HG02870 (cell line): ENCODE data around the gene DUOX2.
"Not testable (repeated sequence)": the region's sequence is repeated elsewhere in the genome, so short reads cannot be mapped to it uniquely, and the experiment has no call there.

Experiments
- ATAC-seq: cut with Tn5 transposase; IDR thresholded peaks from one replicate; pipeline ENCODE4 v1.9.1; 2021; ENCODE audit warnings: mild to moderate bottlenecking, moderate library complexity; ENCODE audit not compliant: unreplicated experiment

The DUOX2 gene

GRCh38 chr15:45120081-45120972 lies 6.4 kb upstream of the DUOX2 start:
- no peak for ATAC-seq

- no peak for ATAC-seq
Observed at GRCh38 chr15:45118996-45119395, 5.0 kb upstream of the DUOX2 start.

DNA sequence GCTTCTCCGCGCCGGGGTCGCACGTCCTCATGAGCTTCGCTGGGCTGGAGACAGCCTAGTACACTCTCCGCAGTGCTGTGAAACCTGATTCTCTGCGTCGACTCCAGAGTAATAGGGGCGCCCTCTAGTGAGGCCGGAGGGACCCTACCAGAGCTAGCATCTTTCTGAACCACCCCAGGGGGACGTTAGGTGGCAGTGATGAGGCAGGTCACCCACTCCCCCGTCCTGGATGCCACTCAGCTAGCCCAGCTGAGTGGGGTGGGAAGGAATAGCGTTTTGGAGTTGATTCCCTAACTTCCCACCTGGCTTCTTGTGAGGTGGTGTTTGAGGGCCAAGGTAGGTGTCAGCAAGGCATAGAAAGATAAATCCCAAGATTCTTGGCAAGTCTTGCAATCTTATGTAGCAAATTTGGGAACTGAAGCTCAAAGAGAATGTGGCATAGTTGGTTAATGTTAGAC lies 4.2 kb upstream of the DUOX2 start:
- ATAC-seq, result peak; percentile 93

- ATAC-seq, result peak; percentile 8
Observed at GRCh38 chr15:45117308-45118130, 3.5 kb upstream of the DUOX2 start.

DNA sequence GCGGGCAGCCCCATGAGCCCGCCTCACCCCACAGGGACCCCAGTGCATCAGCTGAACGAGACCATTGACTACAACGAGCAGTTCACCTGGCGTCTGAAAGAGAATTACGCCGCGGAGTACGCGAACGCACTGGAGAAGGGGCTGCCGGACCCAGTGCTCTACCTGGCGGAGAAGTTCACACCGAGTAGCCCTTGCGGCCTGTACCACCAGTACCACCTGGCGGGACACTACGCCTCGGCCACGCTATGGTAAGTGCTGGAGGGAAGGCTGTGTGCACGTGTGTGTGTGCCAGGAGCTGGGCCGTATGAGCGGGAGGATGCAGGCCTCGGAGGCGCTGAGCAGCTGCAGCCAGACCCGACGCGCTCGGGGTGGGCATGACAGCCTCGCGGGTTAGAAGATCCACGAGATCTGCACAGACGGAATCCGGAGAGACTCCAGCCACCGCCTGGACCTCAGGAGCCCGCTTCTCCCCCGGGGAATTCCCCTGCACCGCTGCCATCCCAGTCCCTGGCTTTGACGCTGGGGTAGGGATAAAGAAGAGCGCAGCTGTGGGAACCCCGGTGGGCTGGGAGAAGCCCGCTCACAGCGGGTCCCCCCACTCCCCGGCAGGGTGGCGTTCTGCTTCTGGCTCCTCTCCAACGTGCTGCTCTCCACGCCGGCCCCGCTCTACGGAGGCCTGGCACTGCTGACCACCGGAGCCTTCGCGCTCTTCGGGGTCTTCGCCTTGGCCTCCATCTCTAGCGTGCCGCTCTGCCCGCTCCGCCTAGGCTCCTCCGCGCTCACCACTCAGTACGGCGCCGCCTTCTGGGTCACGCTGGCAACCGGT lies 2.7 kb upstream of the DUOX2 start:
- no peak for ATAC-seq

DNA sequence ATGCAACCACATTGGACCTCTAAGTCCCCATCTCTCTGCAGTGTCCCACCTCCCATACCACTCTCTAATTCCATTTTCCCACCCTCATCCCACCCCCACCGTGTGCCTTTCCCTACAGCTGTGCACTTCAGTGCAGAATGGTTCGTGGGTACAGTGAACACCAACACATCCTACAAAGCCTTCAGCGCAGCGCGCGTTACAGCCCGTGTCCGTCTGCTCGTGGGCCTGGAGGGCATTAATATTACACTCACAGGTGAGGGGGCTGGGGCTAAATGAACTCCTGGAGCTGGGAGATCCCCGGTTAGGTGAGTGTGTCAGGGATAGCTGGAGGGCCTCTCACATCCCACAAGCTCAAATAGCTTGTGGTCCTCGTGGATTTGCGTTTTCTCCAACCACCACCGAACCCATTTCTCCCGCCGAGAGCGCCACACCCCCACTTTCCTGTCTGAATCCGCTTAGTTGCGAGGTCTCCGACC lies 2.1 kb upstream of the DUOX2 start:
- no peak for ATAC-seq

DNA sequence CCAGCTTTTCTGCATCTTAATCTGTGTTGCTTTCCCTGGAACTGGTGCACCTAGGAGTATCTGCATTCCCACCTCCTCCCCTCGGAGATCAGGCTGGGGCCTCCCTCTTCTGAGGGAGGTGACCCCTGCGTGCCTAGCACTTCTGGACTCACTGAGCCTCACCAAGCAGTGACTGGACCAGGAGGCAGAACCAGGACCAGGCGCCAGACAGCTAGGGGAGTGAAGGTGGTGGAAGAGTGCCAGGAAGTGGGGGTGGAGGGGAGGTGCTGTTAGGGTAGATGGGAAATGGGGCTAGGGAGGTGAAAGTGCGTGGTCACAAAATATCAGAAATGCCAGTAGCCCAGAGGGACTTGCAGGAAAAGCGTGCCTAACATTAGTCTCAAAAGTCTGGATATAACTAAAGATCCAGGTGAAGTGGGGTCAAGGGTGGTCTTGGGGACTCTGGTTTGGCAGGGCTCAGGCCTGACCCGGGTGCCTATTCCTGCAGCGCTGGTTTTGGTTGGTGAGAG lies 1.4 kb upstream of the DUOX2 start:
- ATAC-seq, result no peak

- ATAC-seq, result no peak
Observed at GRCh38 chr15:45114751-45115085, 746 bp upstream of the DUOX2 start.

DNA sequence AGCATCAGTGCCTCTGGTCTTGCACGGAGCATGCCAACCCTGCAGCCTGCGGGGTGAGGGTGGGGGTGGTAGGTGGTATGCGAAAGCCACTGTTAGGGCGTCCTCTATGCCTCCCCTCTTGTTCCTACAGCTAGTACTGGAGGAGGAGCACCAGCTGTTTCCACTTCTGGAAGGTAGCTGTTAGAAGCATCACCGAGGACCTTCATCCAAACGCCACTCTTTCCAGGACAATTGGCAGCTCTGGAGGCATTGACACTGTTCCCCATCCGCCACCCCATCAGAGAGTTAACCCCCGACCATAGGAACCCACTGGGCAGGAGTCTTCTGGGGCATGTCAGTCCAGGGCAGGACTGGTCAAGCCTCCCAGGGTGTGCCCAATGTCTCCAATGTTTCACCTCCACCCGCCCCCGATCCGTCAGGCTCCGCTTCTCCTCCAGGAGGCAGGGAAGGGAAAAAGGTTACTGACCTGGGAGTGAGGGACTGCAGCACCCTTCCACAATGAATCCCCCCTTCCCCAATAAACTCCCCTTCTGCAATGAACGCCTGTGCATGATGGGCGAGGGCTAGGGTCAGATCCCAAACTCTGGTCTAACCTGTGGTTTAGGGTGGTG lies 487 bp downstream of the DUOX2 start:
- ATAC-seq, result no peak

DNA sequence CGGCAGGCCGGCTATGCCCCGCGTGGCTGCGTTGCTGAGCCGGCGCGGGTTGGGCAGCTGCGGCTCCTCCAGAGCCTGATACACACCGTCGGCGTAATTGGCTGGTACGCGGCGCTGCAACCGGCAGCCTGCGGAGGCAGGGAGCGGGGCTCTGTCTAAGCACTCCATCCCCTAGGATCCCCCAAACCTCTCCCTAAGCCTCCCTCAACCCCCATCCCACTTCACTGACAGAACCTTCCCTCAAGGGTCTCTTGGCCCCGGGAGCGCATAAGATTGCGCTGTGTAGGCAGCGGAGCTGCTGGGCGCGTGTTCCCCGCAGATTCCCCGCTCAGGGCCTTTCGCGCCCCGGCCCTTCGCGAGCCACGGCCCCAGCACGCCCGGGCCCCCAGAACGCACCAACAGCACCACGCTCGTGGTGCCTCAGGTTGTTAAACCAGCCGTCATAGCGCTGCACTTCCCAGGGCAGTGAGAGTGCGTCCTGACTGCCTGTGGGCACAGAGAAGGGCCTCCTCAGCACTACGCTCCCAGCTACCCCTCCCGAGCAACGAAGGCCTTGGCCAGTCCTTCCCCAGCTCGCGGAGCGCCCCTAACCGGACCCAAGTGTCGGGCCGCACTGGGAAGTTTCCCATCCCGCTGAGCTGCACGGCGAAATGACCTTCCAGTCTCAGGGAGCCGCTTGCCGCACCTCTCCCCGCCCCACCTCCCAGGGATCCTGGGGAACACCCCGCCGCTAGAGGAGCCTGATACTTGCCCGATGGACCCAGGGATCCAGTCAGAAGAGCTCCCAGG lies 1.2 kb downstream of the DUOX2 start:
- no peak for ATAC-seq

- ATAC-seq, result no peak
Observed at GRCh38 chr15:45112143-45112590, 1.8 kb downstream of the DUOX2 start.

DNA sequence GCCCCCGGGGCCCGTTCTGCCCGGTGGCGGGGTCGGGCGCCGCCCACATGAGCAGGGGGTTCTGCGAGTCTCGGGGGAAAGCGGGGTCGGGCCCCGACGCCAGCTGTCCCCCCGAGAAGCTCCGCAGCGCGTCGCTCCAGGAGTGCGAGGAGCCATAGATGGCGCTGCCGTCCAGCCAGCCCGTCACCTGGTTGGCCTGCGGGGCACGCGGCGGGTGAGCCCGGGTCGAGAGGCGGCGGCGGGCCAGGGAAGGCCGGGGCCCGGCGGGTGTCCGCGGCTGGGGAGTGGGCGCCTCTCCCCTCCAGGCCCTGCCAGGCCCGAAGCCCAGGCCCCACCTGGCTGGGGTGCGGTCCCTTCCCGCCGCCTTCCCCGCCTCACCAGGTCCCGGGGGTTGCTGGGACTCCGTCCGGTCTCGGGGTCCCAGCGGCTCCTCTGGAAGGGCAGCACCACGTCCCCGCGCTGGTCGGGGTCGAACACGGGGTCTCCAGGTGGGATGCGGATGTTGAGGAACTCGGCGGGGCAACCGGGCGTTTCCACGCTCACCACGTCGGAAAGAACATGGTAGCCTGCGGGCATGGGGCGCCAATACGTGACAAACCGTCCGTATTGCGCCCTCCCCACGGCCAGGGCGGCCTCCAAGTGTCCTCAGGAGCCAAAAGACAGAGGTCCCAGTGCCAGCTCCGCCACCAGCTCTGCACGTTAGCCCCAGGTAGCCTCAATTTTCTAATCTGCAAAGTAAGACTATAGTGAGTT lies 2.4 kb downstream of the DUOX2 start:
- ATAC-seq, result no peak

DNA sequence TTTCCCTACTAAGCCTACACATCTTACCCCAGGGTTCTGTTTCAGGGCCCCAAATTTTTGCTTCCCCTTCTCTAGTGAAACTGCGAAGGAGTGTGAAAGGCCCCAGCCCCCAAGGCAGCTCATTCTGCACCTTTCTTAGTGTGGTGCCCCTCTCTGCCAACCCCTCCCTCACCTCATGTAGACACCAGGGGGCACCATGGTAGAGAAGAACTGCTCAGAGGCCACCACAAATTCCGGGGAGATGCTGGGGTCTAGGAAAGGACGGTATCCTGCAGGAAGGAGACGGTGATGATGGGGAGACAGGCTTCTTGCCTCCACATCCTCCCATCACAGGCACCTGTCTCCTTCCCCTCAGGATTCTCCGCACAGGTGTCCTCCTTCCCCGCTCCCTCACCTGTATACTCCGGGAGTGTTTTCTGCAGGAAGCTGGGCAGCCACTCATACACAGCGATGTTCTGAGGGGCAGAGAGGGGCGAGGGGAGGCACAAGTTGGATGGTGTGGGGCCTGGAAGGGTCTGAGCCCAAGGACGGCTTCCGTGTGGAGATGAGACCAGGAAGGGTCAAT lies 3.6 kb downstream of the DUOX2 start:
- no peak for ATAC-seq

- no peak for ATAC-seq
Observed at GRCh38 chr15:45107941-45108630, 5.9 kb downstream of the DUOX2 start.

DNA sequence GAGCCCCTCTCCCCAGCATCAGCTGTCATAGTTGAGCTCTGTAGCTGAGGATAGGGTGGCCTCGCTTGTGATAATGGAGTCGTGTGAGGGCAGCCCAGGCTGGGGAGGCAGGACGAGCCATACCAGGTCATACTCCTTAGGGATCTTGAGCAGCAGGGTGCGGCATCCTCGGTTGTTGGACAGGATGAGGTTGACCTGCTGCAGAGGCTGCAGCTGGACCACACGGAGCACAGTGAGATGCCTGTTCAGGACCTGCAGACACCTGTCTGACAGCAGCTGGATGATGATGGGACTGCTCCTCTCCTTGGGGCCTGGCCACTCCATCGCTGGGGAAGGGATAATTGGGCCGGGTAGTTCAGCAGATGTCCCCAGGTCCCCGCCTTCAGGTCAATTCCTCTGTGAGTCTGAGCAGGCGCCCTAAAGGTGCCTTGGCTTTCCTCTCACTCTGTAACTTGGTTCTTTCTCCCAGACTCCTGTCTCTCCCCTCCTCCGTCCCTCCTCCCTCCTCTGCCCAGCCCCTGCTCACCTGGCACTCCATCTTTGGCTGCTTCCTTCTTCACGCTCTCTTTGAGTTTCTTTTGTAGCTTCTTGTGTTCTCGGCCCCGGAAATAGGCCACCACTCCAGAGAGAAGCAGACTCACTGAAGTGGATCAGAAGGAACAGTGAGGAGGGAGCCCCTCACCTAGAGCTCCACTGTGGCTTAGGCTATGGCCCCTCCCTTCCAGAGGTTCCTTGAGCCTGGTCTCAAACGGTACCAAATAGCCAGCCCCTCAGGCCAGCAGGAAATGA lies 7.8 kb downstream of the DUOX2 start:
- ATAC-seq, result no peak

GRCh38 chr15:45105586-45105985 lies 8.4 kb downstream of the DUOX2 start:
- ATAC-seq, result no peak

DNA sequence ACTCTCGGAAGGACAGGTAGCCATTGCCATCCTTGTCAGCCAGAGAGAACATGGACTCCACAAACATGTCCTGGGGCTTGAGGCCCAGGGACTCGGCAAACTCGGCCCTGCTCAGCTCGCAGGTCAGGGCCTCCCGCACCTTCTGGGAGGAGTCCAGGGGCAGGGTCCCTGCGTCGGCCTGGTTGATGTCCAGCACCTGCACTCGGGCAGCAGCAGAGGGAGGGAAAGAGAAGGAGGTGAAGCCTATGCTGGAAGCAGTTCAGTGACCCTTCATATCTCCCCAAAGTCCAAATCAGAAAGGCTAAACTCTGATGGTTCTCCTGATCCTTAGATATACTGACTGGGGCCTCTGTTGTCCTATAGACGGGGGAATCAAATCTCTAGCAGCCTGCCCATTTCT lies 9.8 kb downstream of the DUOX2 start:
- not testable (repeated sequence) for ATAC-seq
